Parathyroid adenoma (tissue), 2 donors: ENCODE results near the gene PLCL1.

Experiments
- H2AFZ ChIP-seq: fragments of 300-600 bp; sonication (generic); one replicate; pipeline ENCODE4 v1.7.0; 2017; ENCODE audit warnings: antibody characterized with exemption, mild to moderate bottlenecking
- H3K27ac ChIP-seq: fragments of 300-600 bp; sonication (generic); one replicate; pipeline ENCODE4 v1.7.0; 2017
- H3K27me3 ChIP-seq: fragments of 300-600 bp; sonication (generic); one replicate; pipeline ENCODE4 v1.7.0; 2017; ENCODE audit warnings: low read length; ENCODE audit not compliant: control insufficient read depth, insufficient read depth
- H3K36me3 ChIP-seq: fragments of 300-600 bp; sonication (generic); one replicate; pipeline ENCODE4 v1.7.0; 2017; ENCODE audit warnings: low read length; ENCODE audit not compliant: control insufficient read depth, insufficient read depth
- H3K4me1 ChIP-seq: fragments of 300-600 bp; sonication (generic); one replicate; pipeline ENCODE4 v1.7.0; 2017; ENCODE audit warnings: control low read depth
- H3K4me2 ChIP-seq: fragments of 300-600 bp; sonication (generic); one replicate; pipeline ENCODE4 v1.7.0; 2017; ENCODE audit warnings: low read length
- H3K4me3 ChIP-seq: fragments of 300-600 bp; sonication (generic); one replicate; pipeline ENCODE4 v1.7.0; 2017; ENCODE audit warnings: low read depth, low read length
- H3K79me2 ChIP-seq: fragments of 300-600 bp; sonication (generic); one replicate; pipeline ENCODE4 v1.7.0; 2017; ENCODE audit warnings: control low read depth
- H3K9ac ChIP-seq: fragments of 300-600 bp; sonication (generic); one replicate; pipeline ENCODE4 v1.7.0; 2017; ENCODE audit warnings: mild to moderate bottlenecking
- H3K9me3 ChIP-seq: fragments of 300-600 bp; sonication (generic); one replicate; pipeline ENCODE4 v1.7.0; 2017; ENCODE audit warnings: low read length; ENCODE audit not compliant: control insufficient read depth
- TF ChIP-seq, protein P1 (sequence below): fragments of 300-600 bp; sonication (generic); IDR thresholded peaks from one replicate; pipeline ENCODE4 v1.7.0; 2017; ENCODE audit warnings: antibody characterized with exemption, mild to moderate bottlenecking
- donor health status: primary hyperparathyroidism.

The PLCL1 gene

DNA sequence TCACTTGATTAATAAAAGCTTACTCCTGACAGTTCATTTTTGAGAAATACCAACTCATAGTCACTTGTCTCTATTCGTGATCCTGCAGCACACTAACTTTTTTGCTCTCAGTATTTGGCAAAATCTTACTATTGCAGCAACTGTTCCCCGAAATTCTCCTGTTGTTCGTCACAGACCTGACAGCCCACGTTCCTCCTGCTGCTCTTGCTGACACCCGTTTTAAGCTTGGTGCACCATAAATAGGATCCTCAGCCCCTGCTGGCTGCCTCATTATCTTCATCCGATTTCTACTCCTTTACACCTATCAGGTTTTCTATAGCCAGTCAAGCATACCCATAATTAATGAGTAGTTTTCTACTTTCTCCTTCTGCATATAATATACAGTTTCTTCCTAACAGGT lies 368.8 kb downstream of the PLCL1 start:
- H3K27ac ChIP-seq: no peak overlapping the region
- TF ChIP-seq, protein P1, sequence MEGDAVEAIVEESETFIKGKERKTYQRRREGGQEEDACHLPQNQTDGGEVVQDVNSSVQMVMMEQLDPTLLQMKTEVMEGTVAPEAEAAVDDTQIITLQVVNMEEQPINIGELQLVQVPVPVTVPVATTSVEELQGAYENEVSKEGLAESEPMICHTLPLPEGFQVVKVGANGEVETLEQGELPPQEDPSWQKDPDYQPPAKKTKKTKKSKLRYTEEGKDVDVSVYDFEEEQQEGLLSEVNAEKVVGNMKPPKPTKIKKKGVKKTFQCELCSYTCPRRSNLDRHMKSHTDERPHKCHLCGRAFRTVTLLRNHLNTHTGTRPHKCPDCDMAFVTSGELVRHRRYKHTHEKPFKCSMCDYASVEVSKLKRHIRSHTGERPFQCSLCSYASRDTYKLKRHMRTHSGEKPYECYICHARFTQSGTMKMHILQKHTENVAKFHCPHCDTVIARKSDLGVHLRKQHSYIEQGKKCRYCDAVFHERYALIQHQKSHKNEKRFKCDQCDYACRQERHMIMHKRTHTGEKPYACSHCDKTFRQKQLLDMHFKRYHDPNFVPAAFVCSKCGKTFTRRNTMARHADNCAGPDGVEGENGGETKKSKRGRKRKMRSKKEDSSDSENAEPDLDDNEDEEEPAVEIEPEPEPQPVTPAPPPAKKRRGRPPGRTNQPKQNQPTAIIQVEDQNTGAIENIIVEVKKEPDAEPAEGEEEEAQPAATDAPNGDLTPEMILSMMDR: no peak
- H3K4me2 ChIP-seq: no peak overlapping the region
- H3K4me1 ChIP-seq: no peaks in the 10 kb centered on the region
- no peak overlapping the region for H2AFZ ChIP-seq
- H3K9me3 ChIP-seq: no peaks in the 10 kb centered on the region
- no peaks in the 10 kb centered on the region for H3K27me3 ChIP-seq
- no peak overlapping the region for H3K9ac ChIP-seq
- H3K79me2 ChIP-seq: no peaks in the 10 kb centered on the region
- H3K4me3 ChIP-seq: no peak overlapping the region
- no peaks in the 10 kb centered on the region for H3K36me3 ChIP-seq

DNA sequence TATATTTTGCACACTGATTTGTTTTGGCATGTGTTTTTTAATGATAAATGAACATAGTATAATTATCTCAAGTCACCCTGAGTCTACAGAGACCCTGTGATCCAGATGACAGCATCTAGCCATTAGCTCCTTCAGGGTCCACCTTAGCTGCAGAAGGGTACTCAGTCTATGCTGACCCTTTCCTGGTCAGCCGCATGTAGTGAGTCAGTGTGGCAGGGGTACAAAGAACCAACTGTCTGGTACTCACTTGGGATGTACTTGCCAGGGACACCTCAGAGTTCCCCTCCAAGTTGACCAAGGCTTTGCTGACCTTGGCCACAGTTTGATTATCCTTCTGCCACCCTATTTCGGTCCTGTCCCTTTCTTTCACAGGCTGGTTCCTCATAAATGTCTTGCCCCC lies 369.5 kb downstream of the PLCL1 start:
- H3K4me1 ChIP-seq: no peaks in the 10 kb centered on the region
- no peak overlapping the region for H3K27ac ChIP-seq
- TF ChIP-seq, protein P1: no peak
- no peak overlapping the region for H3K4me2 ChIP-seq
- no peaks in the 10 kb centered on the region for H3K27me3 ChIP-seq
- H3K4me3 ChIP-seq: no peak overlapping the region
- H3K9me3 ChIP-seq: no peaks in the 10 kb centered on the region
- H3K79me2 ChIP-seq: no peaks in the 10 kb centered on the region
- H3K9ac ChIP-seq: no peak overlapping the region
- no peak overlapping the region for H2AFZ ChIP-seq
- no peaks in the 10 kb centered on the region for H3K36me3 ChIP-seq

DNA sequence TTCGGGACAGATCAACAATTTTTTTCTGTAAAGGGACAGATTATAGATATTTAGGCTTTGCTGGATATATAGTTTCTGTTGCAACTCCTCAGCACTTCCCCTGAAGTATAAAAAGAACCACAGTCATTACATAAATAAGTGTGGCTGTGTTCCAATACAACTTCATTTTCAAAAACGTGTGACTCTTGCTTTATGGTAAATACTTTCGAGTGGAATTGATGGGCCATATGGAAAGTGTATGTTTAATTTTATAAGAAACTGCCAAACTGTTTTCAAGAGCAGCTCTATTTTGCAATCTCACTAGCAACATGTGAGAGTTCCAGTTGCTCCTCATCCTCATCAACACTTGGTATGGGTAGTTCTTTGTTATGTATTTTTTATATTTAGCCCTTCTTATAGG lies 370.9 kb downstream of the PLCL1 start:
- TF ChIP-seq, protein P1: no peak
- H3K79me2 ChIP-seq: no peaks in the 10 kb centered on the region
- H3K4me2 ChIP-seq: no peak overlapping the region
- H3K36me3 ChIP-seq: no peaks in the 10 kb centered on the region
- H3K9me3 ChIP-seq: no peaks in the 10 kb centered on the region
- no peaks in the 10 kb centered on the region for H3K4me1 ChIP-seq
- no peak overlapping the region for H3K27ac ChIP-seq
- H3K4me3 ChIP-seq: no peak overlapping the region
- no peak overlapping the region for H2AFZ ChIP-seq
- no peak overlapping the region for H3K9ac ChIP-seq
- H3K27me3 ChIP-seq: no peaks in the 10 kb centered on the region

DNA sequence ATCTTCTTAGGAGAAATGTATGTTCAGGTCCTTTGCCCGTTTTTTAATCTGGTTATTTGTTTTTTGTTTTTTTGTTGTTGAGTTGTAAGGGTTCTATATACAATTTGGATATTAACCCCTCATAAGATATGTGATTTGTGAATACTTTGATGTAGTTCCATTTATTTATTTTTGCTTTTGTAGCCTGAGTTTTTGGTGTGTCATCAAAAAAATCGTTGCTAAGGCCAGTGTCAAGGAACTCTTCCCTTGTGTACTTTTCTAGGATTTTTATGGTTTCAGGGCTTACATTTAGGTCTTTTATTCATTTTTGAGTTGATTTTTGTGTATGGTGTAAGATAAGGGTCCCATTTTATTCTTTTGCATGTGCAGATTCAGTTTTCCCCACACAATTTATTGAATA lies 372.6 kb downstream of the PLCL1 start:
- Histone ChIP-seq H2AFZ (no peak overlapping the region), H3K4me2 (no peak overlapping the region), H3K9ac (no peak overlapping the region), H3K4me3 (no peak overlapping the region), H3K27me3 (no peaks in the 10 kb centered on the region), H3K9me3 (no peaks in the 10 kb centered on the region), H3K4me1 (no peaks in the 10 kb centered on the region), H3K36me3 (no peaks in the 10 kb centered on the region), H3K27ac (no peak overlapping the region), H3K79me2 (no peaks in the 10 kb centered on the region)
- TF ChIP-seq, protein P1: no peak

DNA sequence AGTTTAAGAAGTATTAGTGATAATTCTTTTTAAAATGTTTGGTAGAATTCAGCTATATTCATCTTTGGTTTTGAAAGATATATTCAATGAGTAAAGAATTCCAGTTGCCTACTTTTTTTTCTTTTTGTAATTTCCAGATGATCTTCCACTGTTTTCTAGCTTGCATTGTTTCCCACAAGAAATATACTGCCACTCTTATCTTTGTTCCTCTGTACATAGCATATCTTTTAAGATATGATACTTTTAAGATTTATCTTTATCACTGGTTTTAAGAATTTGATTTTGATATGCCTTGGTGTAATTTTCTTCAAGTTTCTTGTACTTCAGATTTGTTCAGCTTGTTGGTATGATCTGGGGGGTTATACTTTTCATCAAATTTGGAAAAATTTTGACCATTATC lies 374.4 kb downstream of the PLCL1 start:
- TF ChIP-seq, protein P1: no peak
- Histone ChIP-seq H3K4me2 (no peak overlapping the region), H2AFZ (no peak overlapping the region), H3K27me3 (no peaks in the 10 kb centered on the region), H3K79me2 (no peaks in the 10 kb centered on the region), H3K4me1 (no peaks in the 10 kb centered on the region), H3K4me3 (no peak overlapping the region), H3K27ac (no peak overlapping the region), H3K9me3 (no peaks in the 10 kb centered on the region), H3K9ac (no peak overlapping the region), H3K36me3 (no peaks in the 10 kb centered on the region)
